Mesendoderm (in vitro differentiated cells): ENCODE data around the gene TANGO6.

ENCODE experiments used
- DNase-seq: peaks from one replicate; pipeline ENCODE4 v3.0.0; 2013
- H2AK5ac ChIP-seq: 2 replicates; pipeline ENCODE4 v1.6.1; 2013; ENCODE audit warnings: low read length, inconsistent platforms
- H2BK120ac ChIP-seq: 2 replicates; pipeline ENCODE4 v1.6.1; 2013; ENCODE audit warnings: low read depth, mild to moderate bottlenecking, low read length, moderate library complexity, mixed read lengths
- H2BK15ac ChIP-seq: replicated peaks from 2 replicates; pipeline ENCODE4 v1.6.1; 2013; ENCODE audit warnings: low read depth, mild to moderate bottlenecking, moderate library complexity
- H2BK5ac ChIP-seq: 2 replicates; pipeline ENCODE4 v1.6.1; 2013; ENCODE audit warnings: low read length, inconsistent platforms
- H3K18ac ChIP-seq: 2 replicates; pipeline ENCODE4 v1.6.1; 2013; ENCODE audit warnings: mild to moderate bottlenecking, low read length, mixed read lengths
- H3K23ac ChIP-seq: one replicate; pipeline ENCODE4 v1.6.1; 2013; ENCODE audit warnings: low read length
- H3K27ac ChIP-seq: 2 replicates; pipeline ENCODE4 v1.5.1; 2013; ENCODE audit warnings: low read depth, mild to moderate bottlenecking, inconsistent platforms, low read length, moderate library complexity
- H3K27me3 ChIP-seq: 2 replicates; pipeline ENCODE4 v1.6.1; 2013; ENCODE audit warnings: low read length, control low read depth, mild to moderate bottlenecking, inconsistent platforms; ENCODE audit not compliant: insufficient read depth, poor library complexity
- H3K36me3 ChIP-seq: 2 replicates; pipeline ENCODE4 v1.6.1; 2013; ENCODE audit warnings: low read length, inconsistent platforms; ENCODE audit not compliant: control insufficient read depth, insufficient read depth
- H3K4ac ChIP-seq: one replicate; pipeline ENCODE4 v1.6.1; 2013; ENCODE audit warnings: low read depth, mild to moderate bottlenecking, low read length, moderate library complexity
- H3K4me1 ChIP-seq: 2 replicates; pipeline ENCODE4 v1.6.1; 2013; ENCODE audit warnings: low read depth, low read length, inconsistent platforms; ENCODE audit not compliant: control insufficient read depth
- H3K4me2 ChIP-seq: 2 replicates; pipeline ENCODE4 v1.6.1; 2013; ENCODE audit warnings: low read length
- H3K4me3 ChIP-seq: 2 replicates; pipeline ENCODE4 v1.5.1; 2013; ENCODE audit warnings: mild to moderate bottlenecking, low read length
- H3K56ac ChIP-seq: one replicate; pipeline ENCODE4 v1.6.1; 2013; ENCODE audit warnings: low read length
- H3K79me1 ChIP-seq: 2 replicates; pipeline ENCODE4 v1.6.1; 2013; ENCODE audit warnings: low read length, inconsistent platforms
- H3K79me2 ChIP-seq: 2 replicates; pipeline ENCODE4 v1.6.1; 2013; ENCODE audit warnings: mild to moderate bottlenecking, low read length; ENCODE audit not compliant: control insufficient read depth, insufficient read depth
- H3K9ac ChIP-seq: 2 replicates; pipeline ENCODE4 v1.6.1; 2013; ENCODE audit warnings: low read length, inconsistent platforms
- H4K5ac ChIP-seq: one replicate; pipeline ENCODE4 v1.6.1; 2013; ENCODE audit warnings: low read length
- H4K8ac ChIP-seq: one replicate; pipeline ENCODE4 v1.6.1; 2013; ENCODE audit warnings: low read depth, mild to moderate bottlenecking, control low read depth, low read length, moderate library complexity
- WGBS: extraction: QIAGEN DNeasy Blood & Tissue Kit; methylation state at CpG from one replicate; pipeline ENCODE4 v1.1.7; 2013; ENCODE audit warnings: low lambda C conversion rate, missing lambda C conversion rate; ENCODE audit not compliant: insufficient coverage; ENCODE audit errors: extremely low coverage; 5-methylcytosine and 5-hydroxymethylcytosine counted together

Gene TANGO6

GRCh38 chr16:68917541-68917940, 74.2 kb downstream of the TANGO6 start:
- H3K27ac ChIP-seq: no peak overlapping the region
- H3K4me2 ChIP-seq: no peak overlapping the region
- no peaks in the 10 kb centered on the region for H3K36me3 ChIP-seq
- no peak overlapping the region for H4K5ac ChIP-seq
- H3K18ac ChIP-seq: no peak overlapping the region
- no peaks in the 10 kb centered on the region for H3K4me1 ChIP-seq
- no peak overlapping the region for H3K4ac ChIP-seq
- H4K8ac ChIP-seq: no peak overlapping the region
- H2AK5ac ChIP-seq: no peak overlapping the region
- DNase-seq: no peak
- WGBS: no CpG with 5 or more reads among the region's 2 CpGs
- no peak overlapping the region for H3K23ac ChIP-seq
- no peak overlapping the region for H3K56ac ChIP-seq
- H2BK15ac ChIP-seq: no peak overlapping the region
- no peak overlapping the region for H2BK5ac ChIP-seq
- no peaks in the 10 kb centered on the region for H3K79me2 ChIP-seq
- H2BK120ac ChIP-seq: no peak overlapping the region
- H3K9ac ChIP-seq: no peak overlapping the region
- no peak overlapping the region for H3K4me3 ChIP-seq
- no peaks in the 10 kb centered on the region for H3K27me3 ChIP-seq
- H3K79me1 ChIP-seq: no peaks in the 10 kb centered on the region

GRCh38 chr16:68920349-68920748, 77.0 kb downstream of the TANGO6 start:
- no peaks in the 10 kb centered on the region for H3K79me2 ChIP-seq
- no peak overlapping the region for H3K4me2 ChIP-seq
- no peak overlapping the region for H4K8ac ChIP-seq
- H3K4me3 ChIP-seq: no peak overlapping the region
- no peak overlapping the region for H2BK5ac ChIP-seq
- H3K56ac ChIP-seq: no peak overlapping the region
- H3K4ac ChIP-seq: no peak overlapping the region
- no peak overlapping the region for H2AK5ac ChIP-seq
- WGBS: no CpG with 5 or more reads among the region's 3 CpGs
- H3K23ac ChIP-seq: no peak overlapping the region
- no peak overlapping the region for H3K9ac ChIP-seq
- no peak overlapping the region for H2BK15ac ChIP-seq
- no peak overlapping the region for H3K18ac ChIP-seq
- no peaks in the 10 kb centered on the region for H3K36me3 ChIP-seq
- no peaks in the 10 kb centered on the region for H3K4me1 ChIP-seq
- H3K79me1 ChIP-seq: no peaks in the 10 kb centered on the region
- no peak overlapping the region for H4K5ac ChIP-seq
- H3K27me3 ChIP-seq: no peaks in the 10 kb centered on the region
- no peak overlapping the region for H2BK120ac ChIP-seq
- DNase-seq: no peak
- H3K27ac ChIP-seq: no peak overlapping the region

- H3K36me3 ChIP-seq: no peaks in the 10 kb centered on the region
- H4K8ac ChIP-seq: no peak overlapping the region
- no peak overlapping the region for H2AK5ac ChIP-seq
- no peak overlapping the region for H3K4me2 ChIP-seq
- H4K5ac ChIP-seq: no peak overlapping the region
- no peak overlapping the region for H3K9ac ChIP-seq
- DNase-seq: peak; percentile 35
- no peak overlapping the region for H3K56ac ChIP-seq
- H3K23ac ChIP-seq: no peak overlapping the region
- H3K27me3 ChIP-seq: no peaks in the 10 kb centered on the region
- no peaks in the 10 kb centered on the region for H3K79me1 ChIP-seq
- no CpG with 5 or more reads among the region's 2 CpGs for WGBS
- H2BK15ac ChIP-seq: no peak overlapping the region
- no peak overlapping the region for H3K27ac ChIP-seq
- no peak overlapping the region for H3K4me3 ChIP-seq
- no peak overlapping the region for H3K4ac ChIP-seq
- H3K4me1 ChIP-seq: no peaks in the 10 kb centered on the region
- H2BK5ac ChIP-seq: no peak overlapping the region
- H3K79me2 ChIP-seq: no peaks in the 10 kb centered on the region
- H2BK120ac ChIP-seq: no peak overlapping the region
- no peak overlapping the region for H3K18ac ChIP-seq
These were observed 78.3 kb downstream of the TANGO6 start for GRCh38 chr16:68921637-68922036.

GRCh38 chr16:68923116-68923515, 79.8 kb downstream of the TANGO6 start:
- no peak overlapping the region for H3K27ac ChIP-seq
- WGBS: no CpG with 5 or more reads among the region's 12 CpGs

DNA sequence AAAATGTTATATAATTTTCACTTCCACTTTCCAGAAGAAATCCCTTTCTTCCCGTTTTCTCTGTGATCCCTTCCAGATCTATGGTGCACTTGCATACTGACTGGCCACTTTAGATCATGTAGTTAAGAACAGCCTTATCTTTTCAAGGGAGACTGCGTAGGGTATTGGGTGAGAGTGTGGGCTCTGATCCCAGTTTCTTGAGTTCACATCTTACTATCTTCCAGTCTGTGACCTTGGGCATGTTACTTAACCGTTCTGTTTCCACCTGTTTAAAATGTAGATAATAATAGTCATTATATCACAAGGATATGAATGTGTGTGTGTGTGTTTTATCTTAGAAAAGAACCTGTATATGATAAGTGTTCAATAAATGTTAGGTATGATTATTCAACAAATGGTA, 83.7 kb downstream of the TANGO6 start:
- Histone ChIP-seq H3K79me2 (no peaks in the 10 kb centered on the region), H3K36me3 (peaks cover 3% of the 10 kb centered on the region), H3K4ac (no peak overlapping the region), H3K18ac (no peak overlapping the region), H2BK15ac (no peak overlapping the region), H3K4me1 (no peaks in the 10 kb centered on the region), H3K27me3 (no peaks in the 10 kb centered on the region), H3K9ac (no peak overlapping the region), H3K4me3 (no peak overlapping the region), H2BK120ac (no peak overlapping the region), H2BK5ac (no peak overlapping the region), H3K27ac (no peak overlapping the region), H2AK5ac (no peak overlapping the region), H3K79me1 (no peaks in the 10 kb centered on the region), H4K5ac (no peak overlapping the region), H3K56ac (no peak overlapping the region), H3K23ac (no peak overlapping the region), H3K4me2 (no peak overlapping the region), H4K8ac (no peak overlapping the region)
- no CpG with 5 or more reads among the region's 3 CpGs for WGBS
- DNase-seq: no peak

More at GRCh38 chr16:68923116-68923515, 79.8 kb downstream of the TANGO6 start:
- H2AK5ac ChIP-seq: no peak overlapping the region
- no peak overlapping the region for H3K23ac ChIP-seq
- H2BK120ac ChIP-seq: no peak overlapping the region
- no peaks in the 10 kb centered on the region for H3K4me1 ChIP-seq
- H4K5ac ChIP-seq: no peak overlapping the region
- no peak overlapping the region for H3K56ac ChIP-seq
- H3K4me3 ChIP-seq: no peak overlapping the region
- no peak overlapping the region for H2BK15ac ChIP-seq
- no peaks in the 10 kb centered on the region for H3K79me2 ChIP-seq
- H3K79me1 ChIP-seq: no peaks in the 10 kb centered on the region
- no peak overlapping the region for H4K8ac ChIP-seq
- no peak overlapping the region for H3K4me2 ChIP-seq
- H3K4ac ChIP-seq: no peak overlapping the region
- no peak overlapping the region for H2BK5ac ChIP-seq
- no peaks in the 10 kb centered on the region for H3K27me3 ChIP-seq
- no peak overlapping the region for H3K18ac ChIP-seq
- no peak overlapping the region for H3K9ac ChIP-seq
- DNase-seq: no peak
- peaks cover 3% of the 10 kb centered on the region for H3K36me3 ChIP-seq

GRCh38 chr16:68931196-68931595, 87.9 kb downstream of the TANGO6 start:
- peaks cover 3% of the 10 kb centered on the region for H3K36me3 ChIP-seq
- no peaks in the 10 kb centered on the region for H3K79me2 ChIP-seq
- no peak overlapping the region for H4K5ac ChIP-seq
- no peaks in the 10 kb centered on the region for H3K27me3 ChIP-seq
- H2BK120ac ChIP-seq: no peak overlapping the region
- H3K79me1 ChIP-seq: no peaks in the 10 kb centered on the region
- no peak overlapping the region for H3K56ac ChIP-seq
- no peak overlapping the region for H3K9ac ChIP-seq
- H3K27ac ChIP-seq: no peak overlapping the region
- no CpG with 5 or more reads among the region's 3 CpGs for WGBS
- H3K4me1 ChIP-seq: no peaks in the 10 kb centered on the region
- no peak overlapping the region for H4K8ac ChIP-seq
- no peak overlapping the region for H3K23ac ChIP-seq
- no peak overlapping the region for H2AK5ac ChIP-seq
- H2BK5ac ChIP-seq: no peak overlapping the region
- H2BK15ac ChIP-seq: no peak overlapping the region
- no peak overlapping the region for H3K4me2 ChIP-seq
- DNase-seq: no peak
- no peak overlapping the region for H3K18ac ChIP-seq
- H3K4ac ChIP-seq: no peak overlapping the region
- no peak overlapping the region for H3K4me3 ChIP-seq
